CD4-positive, alpha-beta T cell treated with Interleukin-6 for 4 hours (primary cell): ENCODE results near the gene MACO1.
"Not testable (repeated sequence)": the region's sequence is repeated elsewhere in the genome, so short reads cannot be mapped to it uniquely, and the experiment has no call there.

Experiments
- DNase-seq: peaks from one replicate; pipeline ENCODE4 v3.0.0-alpha.2; 2020; ENCODE audit warnings: mixed read lengths

The MACO1 gene

GRCh38 chr1:25425098-25426085, 5.3 kb upstream of the MACO1 start:
- no peak for DNase-seq

- no peak for DNase-seq
These were observed 3.0 kb upstream of the MACO1 start for GRCh38 chr1:25427696-25428095.

- no peak for DNase-seq
These were observed 2.1 kb upstream of the MACO1 start for GRCh38 chr1:25428475-25429166.

GRCh38 chr1:25430967-25431881, 527 bp downstream of the MACO1 start:
- DNase-seq: no peak

GRCh38 chr1:25431955-25432719, 1.4 kb downstream of the MACO1 start:
- no peak for DNase-seq

- DNase-seq: no peak
These were observed 2.2 kb downstream of the MACO1 start for GRCh38 chr1:25432749-25433388.

GRCh38 chr1:25433389-25434186, 2.9 kb downstream of the MACO1 start:
- no peak for DNase-seq

GRCh38 chr1:25435397-25436108, 4.9 kb downstream of the MACO1 start:
- DNase-seq: no peak

- no peak for DNase-seq
These were observed 7.0 kb downstream of the MACO1 start for GRCh38 chr1:25437672-25438071.

GRCh38 chr1:25439287-25439686, 8.6 kb downstream of the MACO1 start:
- no peak for DNase-seq

- DNase-seq: no peak
These were observed 11.5 kb downstream of the MACO1 start for GRCh38 chr1:25442178-25442577.

GRCh38 chr1:25443030-25443699, 12.5 kb downstream of the MACO1 start:
- DNase-seq: no peak

GRCh38 chr1:25444604-25445003, 13.9 kb downstream of the MACO1 start:
- DNase-seq: not testable (repeated sequence)

- no peak for DNase-seq
These were observed 15.4 kb downstream of the MACO1 start for GRCh38 chr1:25445993-25446538.

GRCh38 chr1:25447547-25447946, 16.9 kb downstream of the MACO1 start:
- DNase-seq: no peak

- DNase-seq: no peak
These were observed 20.2 kb downstream of the MACO1 start for GRCh38 chr1:25450891-25451290.

GRCh38 chr1:25451908-25452307, 21.2 kb downstream of the MACO1 start:
- no peak for DNase-seq

- no peak for DNase-seq
These were observed 25.8 kb downstream of the MACO1 start for GRCh38 chr1:25456502-25456901.
